ENCODE data around the gene TARP.

The TARP gene

GRCh38 chr7:38215115-38215514, 58.3 kb downstream of the TARP start:
- DNase-seq (ENCODE audit: low read depth, low spot score) = no peak
- Histone ChIP-seq H3K36me3 (ENCODE audit: control insufficient read depth in 1 of 2, insufficient read depth in 2 of 2, low read length in 2 of 2) (peaks cover 0 to 15% of the 10 kb centered on the region in 2 experiments; a peak in 2 of 4 replicates), H3K27me3 (ENCODE audit: insufficient read depth, low read length) (no peaks in the 10 kb centered on the region), H3K9ac (ENCODE audit: low read length) (no peak overlapping the region), H3K4me1 (ENCODE audit: control insufficient read depth in 1 of 2, insufficient read depth in 2 of 2, low read length in 2 of 2) (no peaks in the 10 kb centered on the region), H3K4me3 (replicated peaks in 1 of 2; ENCODE audit: low read depth in 1 of 2, low read length in 2 of 2) (no peak overlapping the region), H3K9me2 (ENCODE audit: insufficient read depth) (no peaks in the 10 kb centered on the region), H3K4me2 (ENCODE audit: low read length) (no peak overlapping the region), H3K79me2 (ENCODE audit: insufficient read depth, low read length) (no peaks in the 10 kb centered on the region), H3K27ac (ENCODE audit: low read depth, low read length) (no peak overlapping the region), H4K20me1 (ENCODE audit: insufficient read depth) (no peaks in the 10 kb centered on the region), H3K9me3 (ENCODE audit: control insufficient read depth in 1 of 2, insufficient read depth in 1 of 2, low read depth in 1 of 2, low read length in 2 of 2) (no peaks in the 10 kb centered on the region), H2AFZ (ENCODE audit: low read depth, low read length, poor library complexity, severe bottlenecking) (no peak overlapping the region)
- no TSS peak for BruUV-seq (replicated peaks)
- POLR2A ChIA-PET = interaction anchor here (1.0 kb wide), 1 partner anchor 37 kb away, joined by 3 read pairs; the partner anchor contains the start of gene STARD3NL
- CTCF ChIA-PET = interaction anchor here (0.6 to 3.3 kb wide), 34 partner anchors 8 to 313 kb away, joined by 3 to 49 read pairs (median 6); partner anchors contain the start of genes SFRP4 and STARD3NL
- no peak for TF ChIP-seq MAX (IDR thresholded peaks at IDR 0.05)
- TF ChIP-seq EZH2 (IDR thresholded peaks at IDR 0.05) = no peak
- TF ChIP-seq SP1 (IDR thresholded peaks at IDR 0.05; ENCODE audit: low read depth) = no peak
- no peak for TF ChIP-seq ATF3 (IDR thresholded peaks at IDR 0.05)
- no peak for TF ChIP-seq REST (IDR thresholded peaks at IDR 0.05; ENCODE audit: low read depth)
- TF ChIP-seq EZH2phosphoT487 (IDR thresholded peaks at IDR 0.05; ENCODE audit: borderline replicate concordance) = no peak
- no peak for TF ChIP-seq JUND (IDR thresholded peaks at IDR 0.05)
- TF ChIP-seq CTCF (IDR thresholded peaks at IDR 0.05 in 2 of 3, conservative IDR thresholded peaks at IDR 0.05 in 1 of 3; ENCODE audit: borderline replicate concordance in 1 of 3, insufficient read depth in 1 of 3, low read depth in 2 of 3, low read length in 2 of 3) = no peak
- no peak for TF ChIP-seq FOSL1 (IDR thresholded peaks at IDR 0.05; ENCODE audit: low read depth)
- TF ChIP-seq ZBTB33 (IDR thresholded peaks at IDR 0.05; ENCODE audit: extremely low read depth, insufficient replicate concordance, low read length) = no peak
- no peak for TF ChIP-seq YY1 (IDR thresholded peaks at IDR 0.05; ENCODE audit: extremely low read depth, insufficient replicate concordance, low read depth, low read length)
- no peak for TF ChIP-seq CBX3 (IDR thresholded peaks at IDR 0.05; ENCODE audit: low read depth)
- ATAC-seq = no peak
- RAD21 ChIA-PET (ENCODE audit: low non-redundant PET in 1 of 2, low total read pairs in 2 of 2, uncharacterized antibody in 2 of 2, unreplicated experiment in 2 of 2) = interaction anchor here (0.6 to 1.4 kb wide), 4 partner anchors 104 to 123 kb away, joined by 3 to 4 read pairs (median 4); no protein-coding TSS in a partner anchor
- intact Hi-C loops (cut with micrococcal nuclease) = loop anchor here (2.0 kb wide), 1 partner anchor 314 kb away; no protein-coding TSS in a partner anchor
